Sigmoid colon (tissue), 4 donors: Measurements from ENCODE around the gene PMFBP1.

Experiments used
- POLR2A ChIP-seq, 2 donors: fragments of 450-650 bp; IDR thresholded peaks; one replicate each; pipeline ENCODE4 v1.6.1; 2016; ENCODE audit warnings: antibody characterized with exemption in 2 of 2, mild to moderate bottlenecking in 2 of 2, moderate library complexity in 2 of 2
- POLR2AphosphoS5 ChIP-seq, 4 donors: sonication (generic); formaldehyde crosslinking; IDR thresholded peaks; one replicate each; pipeline ENCODE4 v1.6.1; 2017; ENCODE audit warnings: antibody characterized with exemption in 4 of 4
- TF ChIP-seq, protein P1 (sequence below), 4 experiments: fragments of 450-650 bp in 3 of 4; fragments of 200-600 bp in 1 of 4; IDR thresholded peaks; one replicate each; pipeline ENCODE4 v1.5.1; 2016 to 2019; ENCODE audit warnings: antibody characterized with exemption in 4 of 4, mild to moderate bottlenecking in 3 of 4, moderate library complexity in 2 of 4

GRCh38 chr16:72197545-72197944 is 25.6 kb upstream of the PMFBP1 start:
- TF ChIP-seq, protein P1, sequence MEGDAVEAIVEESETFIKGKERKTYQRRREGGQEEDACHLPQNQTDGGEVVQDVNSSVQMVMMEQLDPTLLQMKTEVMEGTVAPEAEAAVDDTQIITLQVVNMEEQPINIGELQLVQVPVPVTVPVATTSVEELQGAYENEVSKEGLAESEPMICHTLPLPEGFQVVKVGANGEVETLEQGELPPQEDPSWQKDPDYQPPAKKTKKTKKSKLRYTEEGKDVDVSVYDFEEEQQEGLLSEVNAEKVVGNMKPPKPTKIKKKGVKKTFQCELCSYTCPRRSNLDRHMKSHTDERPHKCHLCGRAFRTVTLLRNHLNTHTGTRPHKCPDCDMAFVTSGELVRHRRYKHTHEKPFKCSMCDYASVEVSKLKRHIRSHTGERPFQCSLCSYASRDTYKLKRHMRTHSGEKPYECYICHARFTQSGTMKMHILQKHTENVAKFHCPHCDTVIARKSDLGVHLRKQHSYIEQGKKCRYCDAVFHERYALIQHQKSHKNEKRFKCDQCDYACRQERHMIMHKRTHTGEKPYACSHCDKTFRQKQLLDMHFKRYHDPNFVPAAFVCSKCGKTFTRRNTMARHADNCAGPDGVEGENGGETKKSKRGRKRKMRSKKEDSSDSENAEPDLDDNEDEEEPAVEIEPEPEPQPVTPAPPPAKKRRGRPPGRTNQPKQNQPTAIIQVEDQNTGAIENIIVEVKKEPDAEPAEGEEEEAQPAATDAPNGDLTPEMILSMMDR (IDR thresholded peaks at IDR 0.05) = no peak
- no peak for TF ChIP-seq POLR2A (IDR thresholded peaks at IDR 0.05)
- TF ChIP-seq POLR2AphosphoS5 (IDR thresholded peaks at IDR 0.05) = no peak
